ENCODE results near the gene RELT.

The RELT gene

GRCh38 chr11:73410627-73411026, 34.4 kb downstream of the RELT start:
- in situ Hi-C loops (cut with HindIII; ENCODE audit: low pct_unique_long_range_greater_than_20kb, low sequenced_read_pairs), result no loop called here
- TF ChIP-seq JUND (IDR thresholded peaks at IDR 0.05; ENCODE audit: low read depth), result no peak
- no peak for DNase-seq (ENCODE audit: low read depth in 1 of 2, low spot score in 1 of 2)

GRCh38 chr11:73411031-73411430, 34.8 kb downstream of the RELT start:
- in situ Hi-C loops (cut with HindIII; ENCODE audit: low pct_unique_long_range_greater_than_20kb, low sequenced_read_pairs), result no loop called here
- no peak for DNase-seq (ENCODE audit: low read depth in 1 of 2, low spot score in 1 of 2)
- no peak for TF ChIP-seq JUND (IDR thresholded peaks at IDR 0.05; ENCODE audit: low read depth)

GRCh38 chr11:73412308-73412707, 36.1 kb downstream of the RELT start:
- no peak for DNase-seq (ENCODE audit: low read depth in 1 of 2, low spot score in 1 of 2)
- in situ Hi-C loops (cut with HindIII; ENCODE audit: low pct_unique_long_range_greater_than_20kb, low sequenced_read_pairs), result no loop called here
- no peak for TF ChIP-seq JUND (IDR thresholded peaks at IDR 0.05; ENCODE audit: low read depth)

GRCh38 chr11:73413256-73413655, 37.1 kb downstream of the RELT start:
- no peak for TF ChIP-seq JUND (IDR thresholded peaks at IDR 0.05; ENCODE audit: low read depth)
- no peak for DNase-seq (ENCODE audit: low read depth in 1 of 2, low spot score in 1 of 2)
- in situ Hi-C loops (cut with HindIII; ENCODE audit: low pct_unique_long_range_greater_than_20kb, low sequenced_read_pairs), result no loop called here

GRCh38 chr11:73414977-73415651, 38.9 kb downstream of the RELT start:
- in situ Hi-C loops (cut with HindIII; ENCODE audit: low pct_unique_long_range_greater_than_20kb, low sequenced_read_pairs), result no loop called here
- no peak for DNase-seq (ENCODE audit: low read depth in 1 of 2, low spot score in 1 of 2)
- no peak for TF ChIP-seq JUND (IDR thresholded peaks at IDR 0.05; ENCODE audit: low read depth)

- in situ Hi-C loops (cut with HindIII; ENCODE audit: low pct_unique_long_range_greater_than_20kb, low sequenced_read_pairs), result no loop called here
- TF ChIP-seq JUND (IDR thresholded peaks at IDR 0.05; ENCODE audit: low read depth), result no peak
- DNase-seq (ENCODE audit: low read depth in 1 of 2, low spot score in 1 of 2), result no peak
Observed at GRCh38 chr11:73415854-73416615, 39.8 kb downstream of the RELT start.

GRCh38 chr11:73416786-73417185, 40.6 kb downstream of the RELT start:
- in situ Hi-C loops (cut with HindIII; ENCODE audit: low pct_unique_long_range_greater_than_20kb, low sequenced_read_pairs), result no loop called here
- DNase-seq (ENCODE audit: low read depth in 1 of 2, low spot score in 1 of 2), result no peak
- TF ChIP-seq JUND (IDR thresholded peaks at IDR 0.05; ENCODE audit: low read depth), result no peak

GRCh38 chr11:73420136-73420535, 43.9 kb downstream of the RELT start:
- no peak for DNase-seq (ENCODE audit: low read depth in 1 of 2, low spot score in 1 of 2)
- in situ Hi-C loops (cut with HindIII; ENCODE audit: low pct_unique_long_range_greater_than_20kb, low sequenced_read_pairs), result no loop called here
- no peak for TF ChIP-seq JUND (IDR thresholded peaks at IDR 0.05; ENCODE audit: low read depth)

- no peak for TF ChIP-seq JUND (IDR thresholded peaks at IDR 0.05; ENCODE audit: low read depth)
- DNase-seq (ENCODE audit: low read depth in 1 of 2, low spot score in 1 of 2), result no peak
- in situ Hi-C loops (cut with HindIII; ENCODE audit: low pct_unique_long_range_greater_than_20kb, low sequenced_read_pairs), result no loop called here
Observed at GRCh38 chr11:73422886-73423285, 46.7 kb downstream of the RELT start.

GRCh38 chr11:73423506-73423905, 47.3 kb downstream of the RELT start:
- DNase-seq (ENCODE audit: low read depth in 1 of 2, low spot score in 1 of 2), result no peak
- in situ Hi-C loops (cut with HindIII; ENCODE audit: low pct_unique_long_range_greater_than_20kb, low sequenced_read_pairs), result no loop called here
- no peak for TF ChIP-seq JUND (IDR thresholded peaks at IDR 0.05; ENCODE audit: low read depth)

GRCh38 chr11:73425108-73425507, 48.9 kb downstream of the RELT start:
- no peak for TF ChIP-seq JUND (IDR thresholded peaks at IDR 0.05; ENCODE audit: low read depth)
- no peak for DNase-seq (ENCODE audit: low read depth in 1 of 2, low spot score in 1 of 2)
- in situ Hi-C loops (cut with HindIII; ENCODE audit: low pct_unique_long_range_greater_than_20kb, low sequenced_read_pairs), result no loop called here

GRCh38 chr11:73426219-73426850, 50.1 kb downstream of the RELT start:
- in situ Hi-C loops (cut with HindIII; ENCODE audit: low pct_unique_long_range_greater_than_20kb, low sequenced_read_pairs), result no loop called here
- no peak for TF ChIP-seq JUND (IDR thresholded peaks at IDR 0.05; ENCODE audit: low read depth)
- no peak for DNase-seq (ENCODE audit: low read depth in 1 of 2, low spot score in 1 of 2)

- no peak for TF ChIP-seq JUND (IDR thresholded peaks at IDR 0.05; ENCODE audit: low read depth)
- in situ Hi-C loops (cut with HindIII; ENCODE audit: low pct_unique_long_range_greater_than_20kb, low sequenced_read_pairs), result no loop called here
Observed at GRCh38 chr11:73428227-73428626, 52.0 kb downstream of the RELT start.

More at GRCh38 chr11:73428227-73428626, 52.0 kb downstream of the RELT start:
- DNase-seq (ENCODE audit: low read depth in 1 of 2, low spot score in 1 of 2), result no peak
